Astrocyte (in vitro differentiated cells and primary cell): ENCODE data around the gene SCUBE1.

Source experiments
- CTCF ChIP-seq: IDR thresholded peaks from 2 replicates; pipeline ENCODE4 v1.5.1; 2011; ENCODE audit warnings: low read depth, mild to moderate bottlenecking, inconsistent platforms, low read length, moderate library complexity; ENCODE audit not compliant: insufficient read depth
- EZH2 ChIP-seq: IDR thresholded peaks from 2 replicates; pipeline ENCODE4 v1.6.1; 2012; ENCODE audit warnings: mild to moderate bottlenecking, low read length, inconsistent platforms; ENCODE audit not compliant: insufficient read depth

GRCh38 chr22:43173976-43174720, 169.0 kb downstream of the SCUBE1 start:
- no peak for TF ChIP-seq CTCF
- no peak for TF ChIP-seq EZH2
